ENCODE data around the gene EFCAB5. TPM values are rescaled to one million over a fixed set of nuclear protein-coding genes. Genes with fewer than 3 reads are reported as not detected.

EFCAB5 gene
- total RNA-seq, 1 experiment from 2014 or later: 0.39 TPM

DNA sequence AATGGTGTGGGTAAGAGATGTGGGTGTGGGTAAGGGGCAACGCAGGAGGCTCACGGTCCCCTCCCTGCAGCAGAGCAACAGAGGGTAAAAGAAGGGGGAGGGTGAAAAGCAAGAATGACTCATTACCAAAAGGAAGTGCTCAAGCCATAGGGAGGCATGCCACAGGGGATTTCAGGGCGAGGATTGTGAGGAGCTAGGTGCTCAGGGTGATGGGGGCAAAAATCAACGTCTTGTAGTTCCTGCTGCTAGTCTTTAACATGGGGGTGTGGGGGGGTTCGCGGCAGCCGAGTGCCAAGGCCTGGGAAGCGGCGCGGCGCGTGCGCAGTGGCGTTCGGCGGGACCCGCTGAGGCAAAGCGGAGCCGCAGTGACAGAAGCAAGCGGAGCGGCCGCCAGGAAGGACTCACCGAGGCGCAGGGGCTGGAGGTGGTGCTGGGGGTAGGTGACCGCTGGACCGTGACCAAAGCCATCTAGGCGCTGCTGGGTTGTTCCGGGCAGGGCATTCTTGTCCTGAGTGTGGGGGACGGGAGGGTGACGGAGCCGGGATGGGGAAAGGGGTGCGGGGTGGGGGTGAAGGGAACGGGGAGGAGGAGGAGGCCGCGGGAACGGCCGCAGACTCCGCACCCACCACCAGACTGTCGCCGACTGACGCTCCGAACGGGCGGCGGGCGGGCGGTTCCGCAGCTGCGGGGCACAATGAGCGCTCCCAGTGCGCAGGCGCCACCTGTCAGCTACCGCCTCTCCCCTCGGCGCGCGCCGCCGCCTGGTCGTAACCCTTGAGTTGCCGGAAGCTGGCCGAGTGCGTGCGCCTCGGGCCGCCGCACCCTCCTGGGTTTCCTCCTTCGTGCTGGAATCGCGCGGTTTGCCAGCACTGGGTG, 11.7 kb upstream of the EFCAB5 start, which contains the start of gene SSH2:
SSH2 (minus strand) TSS at position 696 of the 876 bp plus-strand sequence; CDS start at position 468, 228 bp downstream.
- H3K36me3 ChIP-seq (ENCODE audit: control insufficient read depth, insufficient read depth, low read length): no peaks in the 10 kb centered on the region; the same call in 1 of the 2 replicates
- no TSS peak for BruUV-seq (replicated peaks)
- H3K27ac ChIP-seq (ENCODE audit: low read length): peak within 1 kb of the TSS; percentile 95
- ATAC-seq (peak; percentile 86), DNase-seq (ENCODE audit: low read depth, low spot score) (peak; percentile 52)
- H3K27me3 ChIP-seq (ENCODE audit: control insufficient read depth, insufficient read depth, low read length): no peaks in the 10 kb centered on the region
- POLR2A ChIA-PET: interaction anchor here (0.6 to 0.7 kb wide), 9 partner anchors 9 to 1897 kb away, joined by 3 to 15 read pairs (median 5); no protein-coding TSS in a partner anchor
- TF ChIP-seq SIN3A (IDR thresholded peaks at IDR 0.05; ENCODE audit: borderline replicate concordance, insufficient read depth, low read depth, low read length): peak; percentile 92
- TF ChIP-seq, protein P1, sequence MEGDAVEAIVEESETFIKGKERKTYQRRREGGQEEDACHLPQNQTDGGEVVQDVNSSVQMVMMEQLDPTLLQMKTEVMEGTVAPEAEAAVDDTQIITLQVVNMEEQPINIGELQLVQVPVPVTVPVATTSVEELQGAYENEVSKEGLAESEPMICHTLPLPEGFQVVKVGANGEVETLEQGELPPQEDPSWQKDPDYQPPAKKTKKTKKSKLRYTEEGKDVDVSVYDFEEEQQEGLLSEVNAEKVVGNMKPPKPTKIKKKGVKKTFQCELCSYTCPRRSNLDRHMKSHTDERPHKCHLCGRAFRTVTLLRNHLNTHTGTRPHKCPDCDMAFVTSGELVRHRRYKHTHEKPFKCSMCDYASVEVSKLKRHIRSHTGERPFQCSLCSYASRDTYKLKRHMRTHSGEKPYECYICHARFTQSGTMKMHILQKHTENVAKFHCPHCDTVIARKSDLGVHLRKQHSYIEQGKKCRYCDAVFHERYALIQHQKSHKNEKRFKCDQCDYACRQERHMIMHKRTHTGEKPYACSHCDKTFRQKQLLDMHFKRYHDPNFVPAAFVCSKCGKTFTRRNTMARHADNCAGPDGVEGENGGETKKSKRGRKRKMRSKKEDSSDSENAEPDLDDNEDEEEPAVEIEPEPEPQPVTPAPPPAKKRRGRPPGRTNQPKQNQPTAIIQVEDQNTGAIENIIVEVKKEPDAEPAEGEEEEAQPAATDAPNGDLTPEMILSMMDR (IDR thresholded peaks at IDR 0.05): no peak
- TF ChIP-seq POLR2AphosphoS5 (IDR thresholded peaks at IDR 0.05; ENCODE audit: low read depth, low read length): peak; percentile 86
- intact Hi-C loops (cut with micrococcal nuclease; ENCODE audit: unreplicated experiment) (loop anchor here (5.0 kb wide), 2 partner anchors 73 to 163 kb away; no protein-coding TSS in a partner anchor), in situ Hi-C loops (cut with HindIII; ENCODE audit: low pct_unique_long_range_greater_than_20kb, low sequenced_read_pairs) (no loop called here)
- H3K4me1 ChIP-seq (ENCODE audit: control insufficient read depth, insufficient read depth, low read length): peaks cover 44% of the 10 kb centered on the region
- H3K9me3 ChIP-seq (ENCODE audit: control insufficient read depth, insufficient read depth, low read depth, low read length): no peaks in the 10 kb centered on the region
- H3K4me3 ChIP-seq (ENCODE audit: low read depth in 2 of 2, low read length in 2 of 2): peak within 1 kb of the TSS; percentile 87 to 95
- CTCF ChIA-PET: interaction anchor here (0.6 to 2.7 kb wide), 11 partner anchors 21 to 564 kb away, joined by 3 to 75 read pairs (median 4); no protein-coding TSS in a partner anchor

DNA sequence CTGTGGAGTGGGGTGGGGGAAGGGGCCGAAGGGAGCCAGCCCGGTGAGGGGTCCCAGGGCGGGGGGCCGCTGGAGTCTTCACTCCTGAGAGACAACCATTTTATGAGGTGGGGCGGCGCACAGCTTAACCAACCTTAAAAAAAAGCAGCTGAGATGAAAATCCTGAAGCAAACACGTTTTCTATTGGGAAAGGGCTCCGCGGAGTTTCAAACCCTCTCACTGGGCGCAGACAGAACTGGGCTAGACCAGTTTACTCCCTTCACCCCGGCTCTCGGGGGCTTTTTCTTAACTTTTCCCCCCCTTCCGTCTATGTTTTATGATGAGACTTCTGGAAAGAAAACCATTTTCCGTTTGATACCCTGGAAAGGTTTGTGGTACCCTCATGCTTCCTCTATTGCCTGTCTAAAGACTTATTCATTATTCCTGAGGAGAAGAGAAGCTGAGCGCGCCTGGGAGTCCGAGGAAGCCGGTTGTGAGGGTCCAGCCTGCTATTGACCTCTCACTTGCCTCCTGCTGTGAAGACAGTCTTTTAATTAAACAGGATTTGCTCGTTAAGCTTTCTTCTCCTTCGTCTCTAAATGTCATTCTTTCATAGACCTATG, 10.9 kb upstream of the EFCAB5 start:
- Histone ChIP-seq H3K27me3 (ENCODE audit: control insufficient read depth, insufficient read depth, low read length) (no peaks in the 10 kb centered on the region), H3K4me3 (ENCODE audit: low read depth in 2 of 2, low read length in 2 of 2) (peak overlapping the region; percentile 87 to 95), H3K9me3 (ENCODE audit: control insufficient read depth, insufficient read depth, low read depth, low read length) (no peaks in the 10 kb centered on the region), H3K4me1 (ENCODE audit: control insufficient read depth, insufficient read depth, low read length) (peaks cover 41% of the 10 kb centered on the region), H3K27ac (ENCODE audit: low read length) (peak overlapping the region; percentile 92), H3K36me3 (ENCODE audit: control insufficient read depth, insufficient read depth, low read length) (no peaks in the 10 kb centered on the region; the same call in 1 of the 2 replicates)
- DNase-seq (ENCODE audit: low read depth, low spot score): no peak
- ATAC-seq: no peak
- BruUV-seq (replicated peaks): no TSS peak
- in situ Hi-C loops (cut with HindIII; ENCODE audit: low pct_unique_long_range_greater_than_20kb, low sequenced_read_pairs): no loop called here
- CTCF ChIA-PET: interaction anchor here (0.6 to 2.7 kb wide), 17 partner anchors 11 to 397 kb away, joined by 3 to 75 read pairs (median 5); no protein-coding TSS in a partner anchor
- POLR2A ChIA-PET: interaction anchor here (0.5 to 1.2 kb wide), 11 partner anchors 11 to 197 kb away, joined by 3 to 15 read pairs (median 3); no protein-coding TSS in a partner anchor
- intact Hi-C loops (cut with micrococcal nuclease; ENCODE audit: unreplicated experiment): loop anchor here (1.0 to 5.0 kb wide), 4 partner anchors 72 to 291 kb away; no protein-coding TSS in a partner anchor
- TF ChIP-seq POLR2AphosphoS5 (IDR thresholded peaks at IDR 0.05; ENCODE audit: low read depth, low read length) (no peak), SIN3A (IDR thresholded peaks at IDR 0.05; ENCODE audit: borderline replicate concordance, insufficient read depth, low read depth, low read length) (no peak), REST (IDR thresholded peaks at IDR 0.05; ENCODE audit: insufficient read depth in 1 of 2, low read depth in 2 of 2, low read length in 1 of 2) (no peak), TCF7L2 (IDR thresholded peaks at IDR 0.05; ENCODE audit: low read depth, low read length) (no peak)
- TF ChIP-seq, protein P1 (IDR thresholded peaks at IDR 0.05): no peak
